HUES64 (cell line): ENCODE results near the gene ZMIZ1.

Experiments used
- H3K27ac ChIP-seq: 2 replicates; pipeline ENCODE4 v1.7.0; 2013; ENCODE audit warnings: low read depth, low read length, inconsistent platforms
- H3K27me3 ChIP-seq: 2 replicates; pipeline ENCODE4 v1.6.1; 2013; ENCODE audit warnings: mild to moderate bottlenecking, low read length; ENCODE audit not compliant: insufficient read depth
- H3K36me3 ChIP-seq: 2 replicates; pipeline ENCODE4 v1.6.1; 2013; ENCODE audit warnings: mild to moderate bottlenecking, low read length; ENCODE audit not compliant: insufficient read depth
- H3K4me1 ChIP-seq: 2 replicates; pipeline ENCODE4 v1.6.1; 2013; ENCODE audit warnings: mild to moderate bottlenecking, low read length, moderate library complexity; ENCODE audit not compliant: insufficient read depth
- H3K4me3 ChIP-seq: 2 replicates; pipeline ENCODE4 v1.5.1; 2013; ENCODE audit warnings: mild to moderate bottlenecking, low read length, moderate library complexity
- H3K9ac ChIP-seq: 2 replicates; pipeline ENCODE4 v1.6.1; 2013; ENCODE audit warnings: mild to moderate bottlenecking, low read depth, low read length
- H3K9me3 ChIP-seq: 2 replicates; pipeline ENCODE4 v1.6.1; 2013; ENCODE audit warnings: low read depth, low read length; ENCODE audit not compliant: insufficient read depth
- WGBS: fragments of 150-250, 120-280 bp; methylation state at CpG from one replicate; pipeline ENCODE4 v1.1.7; 2013; ENCODE audit warnings: missing lambda C conversion rate; 5-methylcytosine and 5-hydroxymethylcytosine counted together

Gene ZMIZ1

DNA sequence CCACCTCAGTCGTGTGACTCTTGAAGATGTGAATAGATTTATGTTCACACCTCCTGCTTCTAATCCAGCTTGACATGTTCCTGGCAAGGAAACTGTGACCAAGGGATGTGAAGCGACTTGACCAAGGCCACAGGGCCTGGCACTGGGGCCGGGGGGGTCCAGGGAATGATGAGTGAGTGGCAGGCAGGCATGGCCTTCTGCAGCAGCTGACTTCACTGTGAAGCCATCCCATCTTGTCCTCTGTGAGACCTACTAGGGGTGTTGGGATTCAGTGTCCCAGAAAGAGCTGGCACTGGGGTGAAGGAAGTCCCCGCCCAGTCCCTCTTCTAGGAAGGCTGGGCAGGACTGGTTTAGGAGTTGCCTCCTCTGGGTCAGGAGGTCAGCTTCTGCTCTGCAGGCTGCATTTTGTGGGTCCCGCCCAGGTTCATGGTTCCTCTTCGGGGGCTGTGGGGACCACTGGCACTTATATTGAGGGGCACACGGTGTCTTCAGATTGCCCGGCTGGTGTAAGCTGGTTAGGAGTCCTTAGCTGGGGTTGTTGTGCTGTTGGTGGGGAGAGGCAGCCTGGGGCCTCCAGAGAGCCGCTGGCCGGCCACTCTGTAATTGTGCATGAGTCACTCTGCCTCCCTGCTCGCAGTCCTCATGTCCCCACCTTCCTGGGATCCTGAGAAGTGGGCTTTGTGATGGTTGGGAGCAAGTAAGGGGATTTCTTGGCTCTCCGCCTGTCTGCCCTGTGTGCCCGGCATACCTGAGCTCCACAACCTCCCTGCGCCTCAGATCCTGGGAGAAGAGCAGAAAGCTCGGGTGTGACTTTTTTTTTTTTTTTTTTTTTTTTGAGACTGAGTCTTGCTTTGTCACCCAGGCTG is 11.0 kb downstream of the ZMIZ1 start:
- H3K27ac ChIP-seq: no peak overlapping the region

DNA sequence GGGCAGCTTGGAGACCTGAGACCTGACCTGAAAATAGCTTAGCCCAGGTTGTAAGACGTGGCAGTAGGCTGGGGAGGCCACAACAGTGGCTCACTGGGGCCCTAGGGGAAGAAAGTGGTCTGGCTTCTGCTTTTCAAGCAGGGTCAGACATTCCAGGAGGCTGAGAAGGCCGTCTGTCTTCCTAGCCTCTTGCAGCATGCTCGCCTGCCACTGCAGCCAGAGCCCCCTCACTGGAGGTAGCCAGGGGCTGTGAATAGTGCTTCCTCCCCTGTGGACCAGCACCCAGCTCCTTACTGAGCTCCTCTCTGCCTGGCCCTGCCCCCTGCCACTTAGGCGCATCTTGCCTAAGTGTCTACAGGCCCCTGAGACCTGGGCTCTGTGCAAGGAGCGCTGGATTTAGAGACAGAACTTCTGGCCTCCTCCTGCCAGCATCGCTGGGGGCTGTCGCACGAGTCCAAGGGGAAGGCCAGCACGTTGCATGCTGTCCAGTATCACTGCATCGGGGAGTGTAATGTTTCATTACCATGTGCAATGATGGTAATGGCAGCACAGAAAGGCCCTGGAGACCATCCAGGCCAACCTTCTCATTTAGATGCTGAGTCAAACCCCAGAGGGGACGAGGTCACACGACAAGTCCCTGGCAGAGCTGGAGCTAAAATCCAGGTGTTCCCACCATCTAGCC is 12.7 kb downstream of the ZMIZ1 start:
- H3K36me3 ChIP-seq: no peaks in the 10 kb centered on the region
- no peak overlapping the region for H3K27ac ChIP-seq
- H3K4me1 ChIP-seq: peaks cover 38% of the 10 kb centered on the region
- H3K4me3 ChIP-seq: no peak overlapping the region
- H3K27me3 ChIP-seq: no peaks in the 10 kb centered on the region
- H3K9me3 ChIP-seq: no peaks in the 10 kb centered on the region
- no peak overlapping the region for H3K9ac ChIP-seq
- 76% methylated on average over 12 of the region's 12 CpGs for WGBS

More for the DNA sequence above, 11.0 kb downstream of the ZMIZ1 start:
- 78% methylated on average over 15 of the region's 15 CpGs for WGBS
- Histone ChIP-seq H3K27me3 (no peaks in the 10 kb centered on the region), H3K4me1 (peaks cover 51% of the 10 kb centered on the region), H3K9ac (no peak overlapping the region), H3K9me3 (no peaks in the 10 kb centered on the region), H3K36me3 (no peaks in the 10 kb centered on the region), H3K4me3 (no peak overlapping the region)

DNA sequence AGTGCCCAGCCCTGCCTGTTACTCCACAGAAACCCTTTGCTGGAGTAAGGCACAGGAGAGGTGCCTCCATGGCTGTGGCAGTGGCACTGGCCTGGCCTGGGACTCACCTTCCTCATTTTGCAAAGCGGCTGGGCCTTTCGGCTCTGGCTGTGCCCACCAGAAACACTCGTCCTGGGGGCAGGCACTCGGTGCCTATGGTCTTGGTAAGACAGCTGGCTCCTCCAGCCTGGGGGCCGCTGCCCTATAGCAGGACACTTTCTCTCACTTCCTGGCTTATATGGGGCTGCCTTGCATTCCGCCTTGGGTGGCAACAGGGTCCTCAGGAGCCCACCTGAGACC is 13.2 kb downstream of the ZMIZ1 start:
- Histone ChIP-seq H3K9me3 (no peaks in the 10 kb centered on the region), H3K4me3 (no peak overlapping the region), H3K27me3 (no peaks in the 10 kb centered on the region), H3K27ac (no peak overlapping the region), H3K36me3 (no peaks in the 10 kb centered on the region), H3K4me1 (peaks cover 38% of the 10 kb centered on the region), H3K9ac (no peak overlapping the region)
- WGBS: 91% methylated on average over 6 of the region's 6 CpGs

DNA sequence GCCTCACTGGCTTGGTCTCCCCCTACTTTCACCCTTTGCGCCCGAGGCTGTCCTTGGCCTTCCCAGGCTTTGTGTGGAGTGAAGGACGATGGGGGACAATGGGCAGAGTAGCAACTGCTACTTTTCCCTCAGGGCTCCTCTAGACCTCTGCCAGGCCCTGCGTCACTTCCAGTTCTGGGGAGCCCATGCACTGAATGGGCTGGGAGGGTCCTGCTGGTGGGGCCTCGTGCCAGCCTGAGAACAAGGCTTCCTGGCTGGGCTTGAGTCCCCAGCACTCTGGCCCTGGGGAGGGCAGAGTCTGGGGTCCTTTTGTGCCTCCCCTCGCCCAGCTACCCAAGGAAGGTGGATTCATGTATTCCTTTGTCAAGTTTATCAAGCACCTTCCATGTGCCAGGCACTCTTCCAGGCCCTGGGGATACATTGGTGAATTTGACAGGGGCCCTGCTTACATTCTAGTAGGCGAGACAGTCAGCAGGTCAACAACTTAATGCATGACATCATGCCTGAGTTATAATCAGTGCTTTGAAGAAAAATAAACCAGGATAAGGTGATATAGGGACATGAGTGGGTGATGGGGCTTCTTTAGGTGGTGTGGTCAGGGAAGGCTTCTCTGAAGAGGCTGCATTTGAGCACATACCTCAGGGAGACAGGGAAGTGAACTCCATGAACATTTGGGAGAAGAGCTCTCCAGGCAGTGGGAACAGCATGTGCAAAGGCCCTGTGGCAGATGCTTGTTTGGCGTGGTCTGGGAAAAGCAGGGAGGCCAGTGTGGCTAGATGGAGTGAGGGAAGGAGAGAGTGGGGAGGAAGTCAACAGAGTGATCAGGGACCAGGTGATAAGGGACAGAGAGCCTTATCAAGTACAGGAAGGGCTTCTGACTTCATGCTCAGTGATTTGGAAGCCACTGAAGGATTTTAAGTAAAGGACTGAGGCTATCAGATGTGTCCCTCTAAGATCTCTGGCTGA is 14.1 kb downstream of the ZMIZ1 start:
- Histone ChIP-seq H3K9me3 (no peaks in the 10 kb centered on the region), H3K4me3 (no peak overlapping the region), H3K27me3 (no peaks in the 10 kb centered on the region), H3K4me1 (peaks cover 34% of the 10 kb centered on the region), H3K27ac (peak overlapping the region; percentile 37; the same call in 1 of the 2 replicates), H3K36me3 (no peaks in the 10 kb centered on the region), H3K9ac (no peak overlapping the region)
- 89% methylated on average over 8 of the region's 8 CpGs for WGBS

DNA sequence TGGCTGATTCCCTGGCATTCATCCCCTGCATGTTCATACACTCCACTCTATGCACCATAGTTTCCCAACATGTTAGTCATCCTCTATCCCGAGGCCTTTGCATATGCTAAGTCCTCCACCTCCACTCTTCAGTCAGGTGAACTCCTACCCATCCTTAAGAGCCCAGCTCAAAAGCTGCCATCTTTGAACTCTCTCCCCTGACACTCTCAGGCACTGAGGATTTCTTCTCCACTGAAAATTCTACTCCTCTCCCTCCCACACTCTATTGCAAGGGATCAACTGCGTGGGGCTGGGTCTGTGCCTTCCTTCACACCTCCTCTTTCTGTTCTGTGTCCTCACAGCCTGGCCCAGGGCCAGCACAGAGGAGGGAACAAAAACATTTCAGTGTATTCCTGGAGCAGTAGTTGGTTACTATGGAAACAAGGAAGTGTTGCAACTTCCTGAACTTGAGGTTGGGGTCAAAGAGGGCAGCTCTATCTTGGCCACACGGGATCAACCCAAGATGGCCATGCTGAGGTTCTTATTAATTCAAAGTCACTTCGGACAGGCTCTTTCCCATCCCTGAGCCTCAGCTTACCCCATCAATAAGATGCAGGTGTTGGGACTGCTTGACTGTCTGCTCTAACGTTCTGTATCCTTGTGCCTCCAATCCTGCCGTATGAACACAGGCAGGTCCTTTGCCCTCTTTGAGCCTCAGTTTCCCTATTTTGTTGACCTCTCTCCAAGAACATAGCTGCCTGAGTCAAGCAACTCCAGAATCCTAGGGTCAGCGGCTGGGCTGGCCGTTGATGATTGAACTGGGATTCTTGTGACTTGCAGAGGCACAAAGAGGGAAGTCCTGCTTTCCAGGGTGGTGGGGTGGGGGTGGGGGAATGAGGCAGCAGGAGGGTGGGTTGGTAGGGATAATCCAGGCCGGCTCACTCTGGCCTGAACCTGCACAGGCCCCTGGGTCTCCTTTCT is 15.5 kb downstream of the ZMIZ1 start:
- H3K9ac ChIP-seq: no peak overlapping the region
- no peaks in the 10 kb centered on the region for H3K36me3 ChIP-seq
- no peaks in the 10 kb centered on the region for H3K27me3 ChIP-seq
- no peaks in the 10 kb centered on the region for H3K9me3 ChIP-seq
- H3K27ac ChIP-seq: no peak overlapping the region
- no peak overlapping the region for H3K4me3 ChIP-seq
- 68% methylated on average over 9 of the region's 9 CpGs for WGBS
- peaks cover 23% of the 10 kb centered on the region for H3K4me1 ChIP-seq

DNA sequence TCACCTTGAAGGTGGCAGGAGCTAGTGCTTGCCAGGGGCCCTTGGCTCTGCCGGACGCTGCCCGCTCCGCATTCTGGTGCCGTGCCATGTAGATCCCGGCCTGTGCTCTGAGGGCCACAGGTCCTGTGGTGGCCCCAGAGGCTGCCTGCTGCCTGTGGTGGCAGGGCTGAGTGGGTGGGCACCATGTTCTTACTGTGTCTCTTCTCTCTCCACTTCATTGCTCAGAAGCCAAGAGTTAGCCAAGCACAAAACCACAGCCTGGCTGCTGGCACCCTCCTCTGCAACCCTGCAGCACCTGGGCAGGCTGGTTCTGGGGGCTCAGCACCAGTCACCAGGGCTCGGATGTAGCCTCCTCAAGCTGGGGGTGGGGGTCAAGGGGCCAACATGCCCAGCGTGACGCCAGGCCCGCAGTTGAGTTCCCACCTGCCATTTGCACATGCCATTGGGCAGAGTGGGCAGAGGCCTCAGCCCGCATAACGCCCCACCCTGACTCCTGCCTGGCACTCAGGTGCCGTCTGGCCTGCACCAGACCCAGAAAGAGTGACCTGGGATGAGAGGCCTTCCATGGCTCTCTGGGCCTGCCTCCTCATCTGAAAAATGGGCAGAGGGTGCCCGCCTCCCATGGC is 16.3 kb downstream of the ZMIZ1 start:
- H3K9me3 ChIP-seq: no peaks in the 10 kb centered on the region
- no peak overlapping the region for H3K4me3 ChIP-seq
- H3K4me1 ChIP-seq: peaks cover 17% of the 10 kb centered on the region
- no peak overlapping the region for H3K27ac ChIP-seq
- WGBS: 95% methylated on average over 14 of the region's 14 CpGs
- H3K27me3 ChIP-seq: no peaks in the 10 kb centered on the region
- H3K36me3 ChIP-seq: no peaks in the 10 kb centered on the region
- H3K9ac ChIP-seq: no peak overlapping the region

DNA sequence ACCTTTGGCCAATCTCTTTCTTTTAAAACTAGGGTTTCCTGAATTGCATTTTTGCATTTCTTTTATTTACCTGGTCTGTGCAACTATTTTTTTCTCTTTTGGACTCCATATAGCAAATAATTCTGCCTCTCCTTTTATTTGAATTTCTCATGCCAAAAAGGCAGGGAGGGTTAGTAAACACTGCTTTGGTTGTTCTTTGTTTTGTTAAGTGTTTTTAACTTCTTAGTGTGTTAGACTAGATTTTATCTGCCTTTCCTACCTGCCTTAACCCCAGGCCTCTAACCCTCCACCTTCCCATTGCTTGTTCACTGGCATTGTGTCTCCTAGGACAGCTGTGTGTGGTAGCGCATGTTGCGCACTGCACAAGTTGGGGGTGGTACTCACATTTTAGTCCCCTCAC is 18.1 kb downstream of the ZMIZ1 start:
- Histone ChIP-seq H3K27ac (no peak overlapping the region), H3K9me3 (no peaks in the 10 kb centered on the region), H3K36me3 (no peaks in the 10 kb centered on the region), H3K27me3 (no peaks in the 10 kb centered on the region), H3K4me3 (no peak overlapping the region), H3K4me1 (peaks cover 11% of the 10 kb centered on the region), H3K9ac (no peak overlapping the region)
- WGBS: no CpG with 5 or more reads among the region's 2 CpGs

DNA sequence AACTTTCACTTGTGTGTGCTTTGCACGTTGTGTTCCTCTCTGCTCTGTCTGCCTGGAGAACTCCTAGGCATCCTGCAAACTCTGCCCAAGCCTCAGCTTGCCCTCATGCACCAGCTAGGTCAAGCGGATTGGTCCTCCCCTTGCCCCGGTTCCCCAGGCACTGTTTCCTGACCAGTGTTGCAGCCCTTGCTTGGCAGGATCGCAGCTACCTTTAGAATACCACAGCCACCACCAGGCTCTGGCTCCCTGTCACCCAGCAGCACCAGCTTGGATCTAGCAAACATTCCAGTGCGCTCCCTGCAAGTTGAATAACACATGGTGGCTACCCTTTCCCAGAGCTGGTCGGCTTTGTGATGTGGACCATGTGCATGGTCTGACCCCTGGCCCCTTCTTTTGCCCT is 19.0 kb downstream of the ZMIZ1 start:
- no peaks in the 10 kb centered on the region for H3K27me3 ChIP-seq
- no peak overlapping the region for H3K27ac ChIP-seq
- H3K4me3 ChIP-seq: no peak overlapping the region
- no peak overlapping the region for H3K9ac ChIP-seq
- peaks cover 11% of the 10 kb centered on the region for H3K4me1 ChIP-seq
- H3K36me3 ChIP-seq: no peaks in the 10 kb centered on the region
- WGBS: 83% methylated on average over 6 of the region's 6 CpGs
- no peaks in the 10 kb centered on the region for H3K9me3 ChIP-seq

DNA sequence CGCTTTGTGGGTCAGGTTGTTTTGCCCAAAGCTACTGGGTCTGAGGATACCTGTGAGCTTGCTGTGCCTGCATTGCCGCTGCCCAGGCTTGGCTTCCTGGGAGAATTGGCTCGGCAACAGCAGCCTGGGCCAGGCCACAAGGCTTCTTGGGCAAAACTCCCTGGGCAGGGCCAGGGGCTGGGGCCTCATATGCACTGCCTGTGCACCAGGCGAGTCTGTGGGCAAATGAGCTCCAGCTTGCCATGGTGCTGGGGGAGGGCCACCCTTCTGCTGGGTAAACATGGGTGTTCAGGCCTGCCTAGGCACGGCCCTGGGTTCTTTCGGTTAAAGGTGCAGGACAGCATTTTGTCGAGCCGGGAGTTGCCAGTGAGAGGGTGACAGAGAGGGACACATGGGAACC is 19.4 kb downstream of the ZMIZ1 start:
- Histone ChIP-seq H3K27ac (no peak overlapping the region), H3K4me3 (no peak overlapping the region), H3K9ac (no peak overlapping the region; the same call in 1 of the 2 replicates), H3K4me1 (peaks cover 11% of the 10 kb centered on the region), H3K36me3 (no peaks in the 10 kb centered on the region), H3K27me3 (no peaks in the 10 kb centered on the region), H3K9me3 (no peaks in the 10 kb centered on the region)
- WGBS: 90% methylated on average over 8 of the region's 8 CpGs
